ENCODE measurements around the gene WDR5.

The WDR5 gene

DNA sequence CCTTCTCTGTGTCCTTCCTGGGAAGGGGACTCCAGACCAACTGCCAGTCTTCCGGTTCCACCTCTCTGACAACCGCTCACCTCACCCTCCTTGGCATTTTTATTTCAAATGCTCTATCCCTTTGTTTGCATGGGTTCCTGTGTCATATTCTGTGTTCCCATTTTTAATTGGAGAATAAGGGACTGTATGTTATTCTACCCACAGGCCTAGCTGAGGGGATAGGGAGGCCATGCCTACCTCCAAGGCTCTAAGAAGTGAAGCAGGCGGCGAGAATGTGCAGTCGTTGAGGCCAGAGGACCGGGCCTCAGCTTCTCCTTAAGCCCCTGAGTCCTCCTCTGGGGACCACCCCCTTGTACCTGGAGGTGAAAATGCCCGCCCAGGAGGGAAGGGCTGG is 936 bp upstream of the WDR5 start:
- DNase-seq (ENCODE audit: low read depth) = no peak
- TF ChIP-seq, protein P1, sequence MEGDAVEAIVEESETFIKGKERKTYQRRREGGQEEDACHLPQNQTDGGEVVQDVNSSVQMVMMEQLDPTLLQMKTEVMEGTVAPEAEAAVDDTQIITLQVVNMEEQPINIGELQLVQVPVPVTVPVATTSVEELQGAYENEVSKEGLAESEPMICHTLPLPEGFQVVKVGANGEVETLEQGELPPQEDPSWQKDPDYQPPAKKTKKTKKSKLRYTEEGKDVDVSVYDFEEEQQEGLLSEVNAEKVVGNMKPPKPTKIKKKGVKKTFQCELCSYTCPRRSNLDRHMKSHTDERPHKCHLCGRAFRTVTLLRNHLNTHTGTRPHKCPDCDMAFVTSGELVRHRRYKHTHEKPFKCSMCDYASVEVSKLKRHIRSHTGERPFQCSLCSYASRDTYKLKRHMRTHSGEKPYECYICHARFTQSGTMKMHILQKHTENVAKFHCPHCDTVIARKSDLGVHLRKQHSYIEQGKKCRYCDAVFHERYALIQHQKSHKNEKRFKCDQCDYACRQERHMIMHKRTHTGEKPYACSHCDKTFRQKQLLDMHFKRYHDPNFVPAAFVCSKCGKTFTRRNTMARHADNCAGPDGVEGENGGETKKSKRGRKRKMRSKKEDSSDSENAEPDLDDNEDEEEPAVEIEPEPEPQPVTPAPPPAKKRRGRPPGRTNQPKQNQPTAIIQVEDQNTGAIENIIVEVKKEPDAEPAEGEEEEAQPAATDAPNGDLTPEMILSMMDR (IDR thresholded peaks at IDR 0.05; ENCODE audit: low read length, missing control alignments) = no peak
- H3K4me3 ChIP-seq (replicated peaks; ENCODE audit: low read depth, low read length) = peak overlapping the region; percentile 87

DNA sequence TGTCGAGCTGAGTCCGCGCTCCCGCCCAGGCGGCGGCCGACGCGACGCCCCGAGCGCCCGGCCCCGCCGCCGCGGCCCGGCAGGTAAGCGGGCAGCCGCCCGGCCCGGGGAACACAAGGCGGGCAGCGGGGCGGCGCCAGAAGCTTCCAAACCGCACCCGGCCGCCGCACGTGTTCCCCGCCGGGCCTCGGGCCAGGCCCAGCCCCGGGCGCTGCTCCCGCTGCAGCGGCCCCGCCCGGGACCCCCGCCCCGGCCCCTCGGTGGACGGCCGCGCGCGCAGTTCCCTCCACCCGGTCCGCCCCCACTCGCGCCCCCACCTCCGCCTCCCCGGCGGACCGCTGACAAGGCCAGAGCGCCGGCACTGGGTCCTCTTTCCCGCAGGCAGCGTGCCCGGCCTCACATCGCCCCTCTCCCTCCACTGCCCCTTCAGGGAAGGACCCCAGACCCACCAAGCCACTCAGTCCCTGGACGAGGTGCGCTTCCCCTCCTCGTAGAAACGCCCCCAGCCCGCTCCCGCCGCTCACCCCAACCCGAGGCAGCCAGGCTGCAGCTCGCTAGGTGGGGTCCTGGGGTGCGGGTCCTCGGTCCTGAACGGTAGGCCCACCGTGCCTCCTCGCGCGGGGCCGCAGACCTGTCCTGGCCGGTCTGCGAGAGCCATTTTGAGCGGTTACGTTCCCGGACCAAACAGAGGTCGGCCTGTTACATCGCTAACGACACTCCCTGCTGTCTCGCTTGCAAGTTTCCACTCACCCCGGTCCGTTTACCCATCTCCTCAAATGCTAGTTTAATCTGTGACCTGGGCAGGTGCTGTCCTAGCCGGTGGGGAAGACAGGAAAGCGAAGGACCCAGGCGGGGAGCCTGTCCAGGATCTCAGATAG is 475 bp downstream of the WDR5 start:
- H3K4me3 ChIP-seq (replicated peaks; ENCODE audit: low read depth, low read length) = peak overlapping the region; percentile 92
- TF ChIP-seq, protein P1 (IDR thresholded peaks at IDR 0.05; ENCODE audit: low read length, missing control alignments) = no peak
- DNase-seq (ENCODE audit: low read depth) = peak; percentile 27

DNA sequence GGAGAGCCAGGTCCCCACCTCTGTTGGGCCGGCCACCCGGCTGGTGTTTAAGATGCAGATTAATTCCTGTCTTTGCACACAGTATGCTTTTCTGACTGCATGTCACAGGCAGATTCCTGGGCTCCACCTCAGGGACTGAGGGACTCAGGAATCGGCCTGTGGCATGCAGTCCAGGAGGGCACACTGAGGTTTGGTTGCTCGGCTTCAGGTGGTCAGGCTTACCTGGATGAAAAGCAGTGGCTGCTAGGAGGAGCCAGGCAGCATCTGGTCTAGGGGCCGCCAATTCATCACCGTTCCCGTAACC is 1.1 kb downstream of the WDR5 start:
- peak overlapping the region; percentile 92 for H3K4me3 ChIP-seq (replicated peaks; ENCODE audit: low read depth, low read length)
- TF ChIP-seq, protein P1 (IDR thresholded peaks at IDR 0.05; ENCODE audit: low read length, missing control alignments) = no peak
- DNase-seq (ENCODE audit: low read depth) = no peak

DNA sequence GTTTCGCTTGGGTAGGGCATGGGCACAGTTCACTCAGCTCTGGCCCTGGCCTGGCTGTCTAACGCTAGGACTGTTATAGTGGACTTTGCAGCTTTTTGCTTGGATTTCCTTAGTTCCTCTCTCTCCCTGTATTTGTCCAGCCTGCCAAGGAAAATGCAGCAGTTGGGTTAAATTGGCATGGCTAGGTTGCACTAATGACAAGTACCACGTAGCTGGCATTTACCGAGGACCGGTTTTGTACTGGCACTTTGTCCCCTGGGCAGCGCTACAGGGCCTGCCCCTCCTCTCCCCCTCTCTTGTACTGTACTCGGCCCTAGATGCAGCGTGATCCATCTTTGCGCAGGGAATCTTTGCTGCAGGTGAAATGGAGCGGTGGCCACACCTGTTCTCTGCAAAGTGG is 2.4 kb downstream of the WDR5 start:
- no peak overlapping the region for H3K4me3 ChIP-seq (replicated peaks; ENCODE audit: low read depth, low read length)
- TF ChIP-seq, protein P1 (IDR thresholded peaks at IDR 0.05; ENCODE audit: low read length, missing control alignments) = no peak
- no peak for DNase-seq (ENCODE audit: low read depth)

DNA sequence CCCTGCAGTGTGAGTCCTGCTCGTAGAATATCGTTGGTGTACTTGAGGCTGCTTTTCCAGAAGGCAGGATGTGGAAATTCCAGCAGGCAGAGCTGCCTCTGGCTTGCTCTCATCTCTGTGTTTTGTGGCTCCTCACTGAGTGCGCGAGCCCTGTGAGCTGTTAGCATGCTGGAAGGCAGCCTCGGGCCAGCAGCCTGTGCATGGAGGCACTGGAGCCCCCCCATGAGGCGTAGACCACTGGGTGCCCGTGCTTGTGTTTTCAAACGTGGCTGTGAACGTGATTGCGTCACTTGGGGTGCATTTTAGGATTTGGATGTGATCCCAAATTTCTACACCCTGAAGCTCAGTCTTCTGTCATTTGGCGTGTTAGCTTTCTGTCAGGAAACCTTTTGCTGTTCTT is 3.2 kb downstream of the WDR5 start:
- DNase-seq (ENCODE audit: low read depth) = peak; percentile 33
- TF ChIP-seq, protein P1 (IDR thresholded peaks at IDR 0.05; ENCODE audit: low read length, missing control alignments) = no peak
- H3K4me3 ChIP-seq (replicated peaks; ENCODE audit: low read depth, low read length) = no peak overlapping the region

DNA sequence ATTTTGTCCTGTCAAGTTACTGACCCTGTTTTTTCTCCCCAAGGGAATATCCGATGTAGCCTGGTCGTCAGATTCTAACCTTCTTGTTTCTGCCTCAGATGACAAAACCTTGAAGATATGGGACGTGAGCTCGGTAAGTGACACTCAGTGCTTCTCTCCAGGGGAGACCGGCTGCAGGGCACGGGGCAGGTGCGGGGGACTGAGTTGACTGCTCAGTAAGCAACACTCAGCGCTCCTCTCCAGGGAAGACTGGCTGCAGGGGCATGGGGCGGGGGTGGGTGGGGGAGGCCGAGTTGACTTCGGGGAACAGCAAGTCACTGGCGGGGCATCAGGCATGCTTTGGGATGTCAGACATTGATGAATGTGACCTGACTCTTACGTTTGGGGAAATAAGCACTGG is 6.0 kb downstream of the WDR5 start:
- no peak overlapping the region for H3K4me3 ChIP-seq (replicated peaks; ENCODE audit: low read depth, low read length)
- TF ChIP-seq, protein P1 (IDR thresholded peaks at IDR 0.05; ENCODE audit: low read length, missing control alignments) = no peak
- DNase-seq (ENCODE audit: low read depth) = no peak

DNA sequence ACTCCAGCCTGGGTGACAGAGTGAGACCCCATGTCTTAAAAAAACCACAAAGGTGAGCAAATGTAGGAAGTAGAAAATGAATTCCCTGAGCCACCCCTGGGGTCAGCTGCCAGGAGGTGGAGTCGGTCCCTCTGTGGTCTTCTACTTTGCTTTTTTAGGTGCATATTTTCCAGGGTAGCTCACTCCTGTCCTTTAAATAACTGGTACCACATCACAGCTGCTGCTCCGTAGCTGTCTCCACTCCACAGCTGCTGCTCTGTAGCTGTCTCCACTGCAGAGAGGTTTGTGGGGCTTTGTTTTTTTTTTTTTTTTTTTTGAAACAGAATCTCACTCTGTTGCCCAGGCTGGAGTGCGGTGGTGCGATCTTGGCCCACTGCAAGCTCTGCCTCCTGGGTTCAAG is 8.9 kb downstream of the WDR5 start:
- no peak overlapping the region for H3K4me3 ChIP-seq (replicated peaks; ENCODE audit: low read depth, low read length)
- TF ChIP-seq, protein P1 (IDR thresholded peaks at IDR 0.05; ENCODE audit: low read length, missing control alignments) = no peak
- no peak for DNase-seq (ENCODE audit: low read depth)
